Erythroblast (primary cell): Measurements from ENCODE around the gene BMPER.

ENCODE experiments used
- DNase-seq, 2 experiments: peaks; one replicate each; lab custom pipeline; 2025; lab: John Stamatoyannopoulos, UW
- GATA1 ChIP-seq: IDR thresholded peaks from 2 replicates; pipeline ENCODE4 v1.6.1; 2011; ENCODE audit warnings: low read depth, mild to moderate bottlenecking, control low read depth, low read length, moderate library complexity
- POLR2A ChIP-seq: IDR thresholded peaks from 2 replicates; pipeline ENCODE4 v1.6.1; 2011; ENCODE audit warnings: mild to moderate bottlenecking, low read length

BMPER gene

DNA sequence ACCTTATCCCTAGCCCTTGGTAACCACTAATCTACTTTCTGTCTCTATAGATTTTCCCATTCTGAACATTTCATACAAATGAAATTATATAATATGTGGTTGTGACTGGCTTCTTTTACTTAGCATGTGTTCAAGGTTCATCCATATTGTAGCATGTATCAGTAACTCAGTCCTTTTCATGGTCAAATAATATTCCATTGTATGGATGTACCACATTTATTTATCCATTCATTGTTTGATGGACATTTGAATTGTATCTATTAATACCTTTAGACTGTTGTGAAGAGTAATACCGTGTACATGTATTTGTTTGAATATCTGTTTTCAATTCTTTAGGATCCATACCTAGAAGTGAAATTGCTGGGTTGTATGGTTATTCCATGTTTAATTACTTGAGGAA is 210.2 kb downstream of the BMPER start:
- TF ChIP-seq POLR2A = no peak
- TF ChIP-seq GATA1 = no peak
- no peak for DNase-seq

DNA sequence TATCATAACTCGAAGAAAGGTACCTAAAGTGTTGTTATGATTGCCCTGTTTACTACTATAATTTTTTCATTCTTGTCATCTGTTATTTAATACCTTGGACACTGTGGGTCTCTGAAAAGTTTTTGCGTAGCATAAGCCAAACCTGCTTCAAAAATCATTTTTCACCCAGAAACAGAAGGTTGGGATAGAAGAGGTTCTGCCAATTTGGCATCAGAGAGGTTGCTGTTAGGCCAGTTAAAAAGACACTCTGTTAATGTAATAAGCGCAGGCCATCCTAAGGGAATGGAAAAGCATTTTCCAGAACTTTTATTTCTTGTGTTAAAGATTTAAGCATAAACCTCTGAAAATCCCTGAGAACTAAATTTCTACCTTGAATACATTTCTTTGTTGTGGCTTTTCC is 212.2 kb downstream of the BMPER start:
- no peak for DNase-seq
- TF ChIP-seq GATA1 (no peak), POLR2A (no peak)

DNA sequence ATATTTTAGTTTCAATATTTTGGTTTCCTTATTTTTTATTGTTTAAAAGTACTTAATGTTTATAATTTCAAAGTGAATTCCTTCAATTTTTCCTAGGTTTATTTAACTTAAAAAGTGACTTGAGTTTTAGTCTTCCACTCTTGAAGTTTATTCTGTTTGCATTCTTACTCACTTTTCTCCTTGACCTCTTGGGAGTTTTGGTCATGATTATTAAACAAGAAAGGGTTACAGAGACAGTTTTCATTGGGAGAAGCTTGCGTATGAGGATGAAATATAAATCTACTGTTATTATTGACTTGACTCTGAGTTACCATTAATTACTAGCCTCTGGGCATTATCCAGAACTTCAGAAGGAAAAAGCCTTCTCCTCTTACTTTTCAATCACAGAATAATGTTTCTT is 216.0 kb downstream of the BMPER start:
- no peak for TF ChIP-seq POLR2A
- no peak for TF ChIP-seq GATA1
- no peak for DNase-seq

DNA sequence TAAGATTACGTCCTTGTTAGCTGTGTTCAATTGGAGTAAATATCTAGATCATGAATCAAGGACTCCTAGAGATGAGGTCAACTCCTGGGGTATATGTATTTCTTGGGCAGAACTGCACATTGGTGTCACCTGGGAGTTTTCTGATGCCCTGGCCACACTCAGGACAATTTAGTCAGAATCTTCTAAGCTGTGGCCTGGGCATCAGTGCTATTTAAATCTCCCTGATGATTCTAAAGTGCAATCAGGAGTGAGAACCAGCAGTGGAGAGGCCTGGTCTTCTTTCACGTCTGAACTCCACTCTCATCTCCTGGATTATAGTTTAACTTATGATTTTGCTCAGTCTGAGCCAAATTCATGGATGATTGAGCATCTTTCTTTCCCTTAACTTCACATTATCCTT is 218.0 kb downstream of the BMPER start:
- TF ChIP-seq GATA1 = no peak
- no peak for TF ChIP-seq POLR2A
- DNase-seq = no peak

DNA sequence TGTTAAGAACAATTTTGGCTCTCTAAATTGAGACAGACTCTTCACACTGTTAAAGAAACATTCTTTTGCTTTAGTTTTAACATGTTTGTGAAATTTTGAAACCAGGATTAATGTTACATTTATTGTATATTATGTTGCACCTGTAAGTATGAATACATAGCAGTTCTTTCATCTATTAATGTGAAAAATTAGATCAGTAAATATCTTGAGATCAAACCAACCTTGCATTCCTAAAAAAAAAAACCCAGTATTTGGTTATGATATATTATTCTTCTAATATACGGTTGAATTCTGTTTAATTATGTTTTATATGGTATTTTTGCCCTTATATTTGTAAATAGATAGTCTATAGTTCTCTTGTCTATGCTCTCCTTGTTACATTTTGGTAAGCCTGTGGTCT is 219.4 kb downstream of the BMPER start:
- no peak for DNase-seq
- no peak for TF ChIP-seq POLR2A

DNA sequence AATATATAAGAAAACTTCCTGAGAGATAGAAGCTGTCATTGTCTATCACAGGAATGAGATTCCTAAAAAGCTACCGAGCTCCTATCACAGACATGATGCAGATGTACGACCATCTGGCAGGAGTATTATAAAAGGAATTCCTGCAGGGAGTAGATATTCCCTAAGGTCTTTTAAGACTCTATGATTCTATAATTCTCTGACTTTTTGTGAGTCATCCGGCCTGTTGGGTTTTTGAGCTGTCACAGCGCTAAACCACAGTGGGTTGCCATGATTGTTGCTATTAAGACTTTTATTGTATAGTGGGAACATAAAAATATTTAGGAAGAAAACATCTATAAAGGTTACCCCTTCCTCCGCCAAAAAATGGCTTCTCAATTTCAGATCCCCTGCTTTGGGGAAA is 223.4 kb downstream of the BMPER start:
- no peak for TF ChIP-seq POLR2A
- no peak for TF ChIP-seq GATA1
- no peak for DNase-seq

DNA sequence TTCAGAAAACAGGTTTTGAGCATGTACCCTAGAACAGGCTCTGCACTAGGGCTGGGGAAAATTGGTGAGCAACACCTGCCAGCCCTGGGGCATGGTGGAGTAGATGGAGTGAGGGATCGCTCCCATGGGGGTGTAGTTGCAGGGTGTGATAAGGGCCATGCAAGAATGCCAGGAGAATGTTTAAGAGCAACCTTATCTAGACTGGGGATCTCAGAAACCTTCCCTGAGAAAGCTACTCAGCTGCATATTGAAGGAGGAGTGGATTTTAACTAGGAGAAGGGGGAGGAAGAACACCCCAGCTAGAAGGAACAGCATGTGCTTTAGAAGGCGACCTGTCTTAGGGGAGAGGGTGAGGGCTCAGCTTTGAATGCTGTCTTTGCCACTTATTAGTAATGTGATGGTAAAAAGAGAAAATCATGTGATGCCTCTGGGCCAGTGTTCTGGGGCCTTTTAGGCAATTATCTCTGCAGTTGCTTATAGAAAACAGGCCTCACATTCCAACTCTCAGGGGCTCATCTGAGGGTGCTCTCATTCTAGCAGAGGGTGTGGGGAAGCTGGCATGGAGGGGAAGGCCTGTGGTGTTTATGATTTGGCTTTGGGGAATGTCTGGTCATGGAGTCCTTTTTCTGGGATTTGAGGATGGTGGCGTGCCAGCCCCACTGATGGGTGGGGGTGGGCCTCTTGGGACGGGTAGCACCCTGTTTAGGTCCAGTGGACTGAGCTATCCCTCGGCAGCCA is 225.4 kb downstream of the BMPER start:
- no peak for DNase-seq
- TF ChIP-seq POLR2A (no peak), GATA1 (no peak)

DNA sequence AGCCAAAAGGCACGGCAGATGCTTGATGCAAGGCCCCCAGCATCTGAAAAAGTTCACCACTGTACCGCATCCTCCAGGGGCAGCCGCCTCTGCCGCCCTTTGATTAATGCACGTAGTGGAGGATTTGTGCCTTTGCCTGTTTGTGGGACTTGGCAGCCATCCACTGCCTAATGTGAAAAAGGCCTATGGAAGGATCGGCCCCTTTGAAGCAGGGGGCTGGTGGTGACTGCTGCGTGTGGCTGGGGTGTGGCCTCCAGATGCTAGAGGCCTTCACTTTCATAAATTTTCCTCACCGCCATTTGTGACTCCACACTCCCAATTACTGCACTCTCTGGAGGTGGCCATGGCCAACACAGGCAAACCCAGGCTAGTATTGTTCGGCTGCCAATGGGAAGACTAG is 226.0 kb downstream of the BMPER start:
- DNase-seq = no peak
- TF ChIP-seq POLR2A = no peak
- no peak for TF ChIP-seq GATA1

DNA sequence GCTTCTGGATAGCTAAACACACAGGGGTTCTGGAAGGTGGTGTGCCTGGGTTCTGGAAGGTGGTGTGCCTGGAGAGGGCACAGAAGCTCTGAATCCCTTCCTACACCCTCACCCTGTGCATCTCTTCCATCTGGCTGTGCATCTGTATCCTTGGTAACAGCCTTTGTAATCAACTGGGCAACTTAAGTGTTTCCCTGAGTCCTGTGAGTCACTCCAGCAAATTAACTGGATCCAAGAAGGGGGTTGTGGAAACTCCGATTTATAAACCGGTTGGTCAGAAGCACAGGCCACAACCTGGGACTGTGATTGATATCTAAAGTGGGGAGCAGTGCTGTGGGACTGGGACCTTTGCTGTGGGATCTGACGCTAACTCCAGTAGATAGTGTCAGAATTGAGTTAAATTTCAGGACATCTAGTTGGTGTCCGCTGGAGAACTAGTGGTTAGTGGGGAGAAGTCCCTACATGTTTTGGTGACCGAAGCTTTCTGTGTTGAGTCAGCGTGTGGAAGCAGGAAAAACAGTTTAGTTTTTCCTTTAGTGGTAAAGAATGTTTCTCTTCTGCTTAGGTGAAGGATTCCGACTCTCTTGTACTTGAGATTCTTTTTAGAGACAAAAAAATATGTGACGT is 228.1 kb downstream of the BMPER start:
- no peak for DNase-seq
- TF ChIP-seq GATA1 = no peak

DNA sequence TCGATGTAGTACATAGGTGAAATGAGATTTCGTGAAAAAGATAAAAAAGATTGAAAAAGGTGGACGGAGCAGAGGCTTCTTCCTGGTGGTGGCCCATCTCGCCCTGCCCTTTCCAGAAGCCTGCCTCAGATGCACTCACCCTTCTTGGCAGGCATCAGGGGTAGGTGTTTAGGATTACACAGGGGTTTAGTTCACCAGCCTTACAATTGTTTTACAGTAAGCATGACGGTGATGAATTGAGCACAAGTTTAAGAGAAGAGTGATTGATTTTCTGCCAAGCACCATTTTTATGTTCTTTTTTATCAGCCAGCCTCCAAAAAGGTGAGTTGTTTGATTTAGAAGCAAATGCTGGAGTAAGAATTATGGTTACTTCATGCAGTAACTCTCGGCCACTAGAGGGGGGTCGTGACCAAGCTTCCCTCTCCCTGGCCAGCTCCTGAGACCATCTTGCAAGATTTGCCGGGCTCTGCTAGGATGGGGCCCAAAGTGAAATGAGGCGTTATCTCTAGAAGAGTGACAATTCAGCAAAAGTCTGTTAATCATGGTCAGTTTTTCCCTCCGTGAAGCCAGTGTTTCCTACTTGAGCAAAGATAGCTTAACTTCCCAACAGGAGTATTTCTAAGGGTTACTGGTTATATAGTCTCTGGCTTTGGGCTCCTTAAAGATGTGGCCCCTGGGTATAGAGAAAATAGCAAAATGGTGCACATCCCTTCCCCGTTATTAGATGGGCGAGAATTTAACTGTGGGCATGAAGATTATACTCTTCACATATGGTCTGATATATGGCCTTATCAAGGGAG is 228.8 kb downstream of the BMPER start:
- DNase-seq = peak; percentile 19 to 44
- no peak for TF ChIP-seq POLR2A
- no peak for TF ChIP-seq GATA1

DNA sequence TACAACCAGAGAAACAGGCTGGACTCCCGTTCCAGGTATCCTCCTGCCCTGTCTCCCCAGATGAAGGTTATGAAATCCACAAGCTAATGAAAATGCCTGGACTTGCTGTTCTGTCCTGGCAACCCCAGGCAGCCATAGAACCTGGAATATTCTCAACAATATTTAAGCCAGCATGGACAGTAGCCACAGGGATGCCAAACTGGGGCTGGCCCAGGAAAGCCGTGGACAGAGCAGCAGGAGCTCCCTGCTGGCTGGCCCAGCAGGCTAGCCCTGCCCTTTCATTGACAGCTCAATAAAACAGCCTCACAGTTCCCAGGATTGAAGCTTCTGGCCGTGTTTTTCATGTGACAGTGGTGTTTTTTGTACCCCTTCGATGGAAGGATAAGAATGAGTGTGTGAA is 230.6 kb downstream of the BMPER start:
- TF ChIP-seq POLR2A = no peak
- TF ChIP-seq GATA1 = no peak
- no peak for DNase-seq

DNA sequence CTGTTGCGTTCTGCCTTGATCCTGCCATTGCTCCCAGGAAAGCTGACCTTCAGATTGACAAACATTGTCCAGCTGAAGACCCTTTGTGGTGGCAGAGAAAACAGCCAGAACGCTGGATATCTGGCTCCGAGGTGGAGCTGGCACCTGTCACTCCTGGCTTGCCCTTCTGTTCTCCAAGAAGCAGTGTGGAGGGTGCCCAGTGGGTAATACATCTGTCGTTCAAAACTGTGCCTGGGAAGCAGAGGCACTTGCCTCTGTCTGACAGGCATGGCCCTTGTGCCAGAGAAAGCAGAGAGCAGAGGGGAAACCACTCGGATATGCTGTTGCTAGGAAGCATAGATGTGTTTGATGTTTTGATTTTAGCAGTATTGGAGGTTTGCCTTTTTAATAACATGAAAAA is 231.4 kb downstream of the BMPER start:
- no peak for DNase-seq
- TF ChIP-seq GATA1 (no peak), POLR2A (no peak)

DNA sequence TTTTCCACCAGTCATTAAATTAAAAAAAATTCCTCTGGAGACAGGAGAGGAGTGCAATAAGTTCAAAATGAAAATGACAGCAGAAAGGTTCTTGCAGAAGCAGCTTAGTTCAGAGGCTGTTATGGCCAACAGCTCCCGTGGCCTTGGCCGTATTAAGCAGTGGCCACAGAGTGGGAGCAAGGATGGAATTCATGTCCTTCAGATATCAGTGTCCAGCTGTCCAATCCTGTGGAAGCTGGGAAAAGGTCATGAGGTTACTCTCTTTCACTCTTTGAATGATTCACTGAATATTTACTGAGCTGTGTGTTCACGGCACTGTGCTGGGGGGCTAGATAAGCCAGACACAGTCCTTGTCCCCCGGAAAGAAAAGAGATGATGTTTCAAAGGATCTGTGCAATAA is 231.8 kb downstream of the BMPER start:
- no peak for DNase-seq
- TF ChIP-seq GATA1 (no peak), POLR2A (no peak)

DNA sequence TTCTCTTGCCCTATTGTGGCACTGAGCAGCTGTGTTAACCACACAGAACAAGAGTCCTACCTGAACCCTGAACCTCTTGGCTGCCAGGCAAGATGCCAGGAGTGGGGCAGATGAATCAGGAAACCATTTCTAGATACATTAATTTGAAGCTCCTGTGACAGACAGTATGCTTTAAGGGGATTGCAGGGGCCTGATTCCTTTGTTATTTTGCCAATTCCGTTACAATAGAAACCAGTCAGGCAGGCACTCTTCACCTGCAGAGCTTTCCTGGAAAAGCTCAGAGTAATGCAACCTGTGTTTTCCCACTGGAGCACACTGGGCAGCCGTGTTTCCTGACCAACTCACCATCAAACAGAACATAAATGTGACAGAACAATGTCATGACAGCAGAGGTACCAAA is 233.1 kb downstream of the BMPER start:
- no peak for DNase-seq
- TF ChIP-seq GATA1 (no peak), POLR2A (no peak)
